Lower lobe of right lung (tissue), 2 donors: ENCODE data around the gene KCNT1. TPM values are rescaled to one million over a fixed set of nuclear protein-coding genes. Genes with fewer than 3 reads are reported as not detected.

ENCODE experiments used
- ATAC-seq, 2 donors: fragments of 200-7000 bp; cut with Tn5 transposase; one replicate each; pipeline ENCODE4 v1.9.1; 2020 to 2022; ENCODE audit warnings: mild to moderate bottlenecking in 2 of 2, moderate library complexity in 2 of 2
- DNase-seq: peaks from one replicate; pipeline ENCODE4 v3.0.0-alpha.2; 2020
- H3K27ac ChIP-seq: fragments of 200-600 bp; one replicate; pipeline ENCODE4 v1.8.0; 2022
- H3K27me3 ChIP-seq: fragments of 200-600 bp; one replicate; pipeline ENCODE4 v1.8.0; 2022; ENCODE audit warnings: low read depth
- H3K36me3 ChIP-seq: fragments of 200-600 bp; one replicate; pipeline ENCODE4 v1.8.0; 2022; ENCODE audit warnings: mild to moderate bottlenecking
- H3K4me1 ChIP-seq: fragments of 200-600 bp; one replicate; pipeline ENCODE4 v1.8.0; 2022
- H3K4me3 ChIP-seq: fragments of 200-600 bp; one replicate; pipeline ENCODE4 v1.8.0; 2022; ENCODE audit warnings: mild to moderate bottlenecking
- H3K9me3 ChIP-seq: fragments of 200-600 bp; one replicate; pipeline ENCODE4 v1.8.0; 2022
- CTCF ChIP-seq: fragments of 200-600 bp; IDR thresholded peaks from one replicate; pipeline ENCODE4 v1.8.0; 2022; ENCODE audit warnings: antibody characterized with exemption, mild to moderate bottlenecking
- intact Hi-C: fragments of 100-400 bp; cut with DNase I; formaldehyde crosslinking; loops from one replicate; pipeline ENCODE4 v1.11.0; 2022
- total RNA-seq: library from RNA; stranded (reverse); fragmentation: NEBNext Ultra II Directional; extraction: Animal tissue kit (Norgen Biotek cat#: 25700); gene quantifications from one replicate; pipeline ENCODE4 v1.2.1, GENCODE V29; 2021
- donor health status: DM: no; HTN: yes; CAD: no; lungs with severe emphysema.

KCNT1 gene
- total RNA-seq, 1 donor from 2014 or later = 0.35 TPM

GRCh38 chr9:135782946-135783345, 81.0 kb downstream of the KCNT1 start:
- DNase-seq (no peak), ATAC-seq (no peak)

GRCh38 chr9:135783540-135784245, 81.7 kb downstream of the KCNT1 start:
- no peak for DNase-seq
- ATAC-seq = no peak
- H3K9me3 ChIP-seq = no peaks in the 10 kb centered on the region
- TF ChIP-seq CTCF = no peak
- intact Hi-C loops = no loop called here
- no peaks in the 10 kb centered on the region for H3K36me3 ChIP-seq
- H3K27ac ChIP-seq = no peak overlapping the region
- H3K4me1 ChIP-seq = no peaks in the 10 kb centered on the region
- no peaks in the 10 kb centered on the region for H3K27me3 ChIP-seq
- H3K4me3 ChIP-seq = no peak overlapping the region

More at GRCh38 chr9:135782946-135783345, 81.0 kb downstream of the KCNT1 start:
- Histone ChIP-seq H3K36me3 (no peaks in the 10 kb centered on the region), H3K4me1 (no peaks in the 10 kb centered on the region), H3K4me3 (no peak overlapping the region), H3K27ac (no peak overlapping the region), H3K27me3 (no peaks in the 10 kb centered on the region), H3K9me3 (no peaks in the 10 kb centered on the region)
- no peak for TF ChIP-seq CTCF
- intact Hi-C loops = no loop called here

- Histone ChIP-seq H3K27me3 (no peaks in the 10 kb centered on the region), H3K27ac (no peak overlapping the region), H3K4me1 (no peaks in the 10 kb centered on the region), H3K4me3 (no peak overlapping the region), H3K9me3 (no peaks in the 10 kb centered on the region), H3K36me3 (no peaks in the 10 kb centered on the region)
- no peak for DNase-seq
- TF ChIP-seq CTCF = no peak
- no peak for ATAC-seq
- intact Hi-C loops = no loop called here
Measured at GRCh38 chr9:135785013-135785575, 83.1 kb downstream of the KCNT1 start.

GRCh38 chr9:135786146-135786690, 84.2 kb downstream of the KCNT1 start:
- H3K4me3 ChIP-seq = no peak overlapping the region
- H3K36me3 ChIP-seq = no peaks in the 10 kb centered on the region
- no peaks in the 10 kb centered on the region for H3K27me3 ChIP-seq
- intact Hi-C loops = no loop called here
- no peak for ATAC-seq
- H3K4me1 ChIP-seq = no peaks in the 10 kb centered on the region
- no peak for TF ChIP-seq CTCF
- no peaks in the 10 kb centered on the region for H3K9me3 ChIP-seq
- H3K27ac ChIP-seq = no peak overlapping the region
- no peak for DNase-seq

- DNase-seq (no peak), ATAC-seq (no peak)
- Histone ChIP-seq H3K36me3 (no peaks in the 10 kb centered on the region), H3K9me3 (no peaks in the 10 kb centered on the region), H3K27ac (no peak overlapping the region), H3K4me3 (no peak overlapping the region), H3K4me1 (no peaks in the 10 kb centered on the region), H3K27me3 (no peaks in the 10 kb centered on the region)
- TF ChIP-seq CTCF = no peak
- intact Hi-C loops = no loop called here
Measured at GRCh38 chr9:135787317-135787716, 85.3 kb downstream of the KCNT1 start.
